Measurements from ENCODE around the gene GTF2A1. TPM values are rescaled to one million over a fixed set of nuclear protein-coding genes. Genes with fewer than 3 reads are reported as not detected.

GTF2A1 gene
- 10 to 100 TPM; 17.2 to 31.5 TPM for total RNA-seq

GRCh38 chr14:81220830-81221578 lies at the start of gene GTF2A1:
GTF2A1 (minus strand) TSS chr14:81220959; CDS start chr14:81220518, 441 bp downstream.
- H3K27me3 Mint-ChIP-seq, result no peaks in the 10 kb centered on the region
- ATAC-seq (peak; percentile 88 to 91), DNase-seq (ENCODE audit: low spot score) (peak; percentile 96)
- peak within 1 kb of the TSS; percentile 95 to 98 for H3K27ac Mint-ChIP-seq
- no peaks in the 10 kb centered on the region for H3K9me3 Mint-ChIP-seq
- H3K36me3 Mint-ChIP-seq, result peaks cover 5% of the 10 kb centered on the region
- H3K4me1 Mint-ChIP-seq (ENCODE audit: low read depth in 2 of 2), result peaks cover 22 to 29% of the 10 kb centered on the region in 2 donors
- H3K4me3 Mint-ChIP-seq, result peak within 1 kb of the TSS; percentile 98

- no peaks in the 10 kb centered on the region for H3K4me1 Mint-ChIP-seq (ENCODE audit: low read depth in 2 of 2)
- H3K27ac Mint-ChIP-seq, result no peak overlapping the region
- H3K27me3 Mint-ChIP-seq, result peaks cover 19 to 36% of the 10 kb centered on the region in 2 donors
- ATAC-seq (no peak), DNase-seq (ENCODE audit: low spot score) (no peak)
- H3K36me3 Mint-ChIP-seq, result no peaks in the 10 kb centered on the region
- H3K9me3 Mint-ChIP-seq, result no peaks in the 10 kb centered on the region
- no peak overlapping the region for H3K4me3 Mint-ChIP-seq
Measured at GRCh38 chr14:81269979-81270375, 49.2 kb upstream of the GTF2A1 start.

DNA sequence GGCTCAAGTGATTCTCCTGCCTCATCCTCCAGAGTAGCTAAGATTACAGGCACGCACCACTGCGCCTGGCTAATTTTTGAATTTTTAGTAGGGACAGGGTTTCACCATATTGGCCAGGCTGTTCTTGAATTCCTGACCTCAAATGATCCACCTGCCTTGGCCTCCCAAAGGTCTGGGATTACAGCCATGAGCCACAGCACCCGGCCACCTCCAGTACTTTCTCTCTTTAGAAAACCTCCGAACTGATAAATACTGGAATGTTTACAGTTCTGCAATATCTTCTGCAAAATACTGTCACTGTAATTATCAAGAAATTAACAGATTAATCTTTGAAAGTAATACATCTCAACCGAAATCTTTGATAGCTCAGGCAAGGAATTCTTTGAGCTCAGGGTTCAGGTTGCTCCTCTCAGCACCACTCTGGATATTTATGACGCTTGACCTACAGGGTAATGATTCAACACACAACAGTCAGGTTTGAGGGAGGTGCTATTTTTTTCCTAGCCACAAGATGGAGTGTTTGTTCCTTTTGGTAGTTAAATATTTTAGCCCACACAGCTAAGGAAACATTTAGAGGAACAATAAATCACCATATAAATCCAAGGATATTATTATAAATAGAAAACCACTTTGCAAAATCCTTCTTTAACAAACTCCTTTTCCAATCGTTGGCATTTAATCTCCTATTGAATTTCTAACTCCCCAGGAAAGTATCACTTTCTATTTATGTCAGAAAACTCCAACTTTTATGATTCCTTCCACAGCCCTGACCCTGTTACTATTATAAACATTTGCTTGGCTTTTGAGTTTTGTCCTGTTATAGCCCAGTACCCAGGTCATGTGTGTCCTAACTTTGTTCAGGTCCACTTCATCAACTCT lies 48.6 kb upstream of the GTF2A1 start:
- Mint-ChIP-seq H3K36me3 (no peaks in the 10 kb centered on the region), H3K27me3 (peaks cover 19 to 36% of the 10 kb centered on the region in 2 donors), H3K4me3 (no peak overlapping the region), H3K4me1 (ENCODE audit: low read depth in 2 of 2) (no peaks in the 10 kb centered on the region), H3K9me3 (no peaks in the 10 kb centered on the region), H3K27ac (no peak overlapping the region)
- no peak for DNase-seq (ENCODE audit: low spot score)
- ATAC-seq, result peak in 1 of 2 donors; percentile 54

DNA sequence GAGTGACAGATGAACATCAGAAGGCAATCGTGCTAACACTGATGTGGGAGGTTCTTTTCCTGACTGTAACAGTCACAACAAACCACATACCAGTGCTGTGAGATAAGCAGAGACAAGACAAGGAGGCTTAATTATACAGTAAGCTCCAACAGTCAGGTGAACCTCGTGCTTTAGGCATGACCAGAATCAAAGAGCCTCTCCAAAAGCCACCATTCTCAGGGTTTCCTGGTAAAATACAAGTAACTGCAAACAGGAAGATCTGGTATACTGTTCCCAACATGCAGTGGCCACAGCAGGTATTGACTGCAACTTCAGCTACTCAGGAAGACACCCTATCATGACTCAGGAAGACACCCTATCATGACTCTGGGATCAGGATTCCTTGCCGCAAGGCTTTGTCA lies 47.3 kb upstream of the GTF2A1 start:
- Mint-ChIP-seq H3K36me3 (no peaks in the 10 kb centered on the region), H3K4me3 (no peak overlapping the region), H3K27ac (no peak overlapping the region), H3K4me1 (ENCODE audit: low read depth in 2 of 2) (no peaks in the 10 kb centered on the region), H3K9me3 (no peaks in the 10 kb centered on the region), H3K27me3 (peaks cover 22 to 41% of the 10 kb centered on the region in 2 donors)
- no peak for DNase-seq (ENCODE audit: low spot score)
- ATAC-seq, result no peak

GRCh38 chr14:81265636-81266169 lies 44.9 kb upstream of the GTF2A1 start:
- Mint-ChIP-seq H3K4me3 (no peak overlapping the region), H3K27me3 (peaks cover 26 to 60% of the 10 kb centered on the region in 2 donors), H3K27ac (no peak overlapping the region), H3K36me3 (no peaks in the 10 kb centered on the region), H3K4me1 (ENCODE audit: low read depth in 2 of 2) (no peaks in the 10 kb centered on the region), H3K9me3 (no peaks in the 10 kb centered on the region)
- ATAC-seq (no peak), DNase-seq (ENCODE audit: low spot score) (no peak)

DNA sequence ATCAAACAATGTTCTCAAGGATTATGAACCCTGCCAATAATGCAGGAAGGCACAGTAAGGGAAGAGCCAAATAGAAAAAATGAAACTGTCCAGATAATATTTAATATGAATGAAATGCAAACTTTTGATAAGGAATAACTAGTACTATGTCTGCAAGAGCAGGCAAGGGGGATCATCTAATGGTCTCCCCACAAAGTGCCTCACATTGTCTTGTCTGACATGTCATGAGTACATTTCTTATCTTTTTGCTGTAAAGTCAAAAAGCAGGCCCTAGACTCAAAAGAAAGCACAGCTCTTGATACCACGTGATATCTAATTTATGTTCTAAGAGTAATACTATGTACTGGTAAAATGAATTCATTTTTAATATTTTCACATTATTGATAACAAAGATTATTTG lies 43.9 kb upstream of the GTF2A1 start:
- DNase-seq (ENCODE audit: low spot score) (no peak), ATAC-seq (no peak)
- Mint-ChIP-seq H3K36me3 (no peaks in the 10 kb centered on the region), H3K4me3 (no peak overlapping the region), H3K4me1 (ENCODE audit: low read depth in 2 of 2) (no peaks in the 10 kb centered on the region), H3K27me3 (peaks cover 26 to 59% of the 10 kb centered on the region in 2 donors), H3K27ac (no peak overlapping the region), H3K9me3 (no peaks in the 10 kb centered on the region)

DNA sequence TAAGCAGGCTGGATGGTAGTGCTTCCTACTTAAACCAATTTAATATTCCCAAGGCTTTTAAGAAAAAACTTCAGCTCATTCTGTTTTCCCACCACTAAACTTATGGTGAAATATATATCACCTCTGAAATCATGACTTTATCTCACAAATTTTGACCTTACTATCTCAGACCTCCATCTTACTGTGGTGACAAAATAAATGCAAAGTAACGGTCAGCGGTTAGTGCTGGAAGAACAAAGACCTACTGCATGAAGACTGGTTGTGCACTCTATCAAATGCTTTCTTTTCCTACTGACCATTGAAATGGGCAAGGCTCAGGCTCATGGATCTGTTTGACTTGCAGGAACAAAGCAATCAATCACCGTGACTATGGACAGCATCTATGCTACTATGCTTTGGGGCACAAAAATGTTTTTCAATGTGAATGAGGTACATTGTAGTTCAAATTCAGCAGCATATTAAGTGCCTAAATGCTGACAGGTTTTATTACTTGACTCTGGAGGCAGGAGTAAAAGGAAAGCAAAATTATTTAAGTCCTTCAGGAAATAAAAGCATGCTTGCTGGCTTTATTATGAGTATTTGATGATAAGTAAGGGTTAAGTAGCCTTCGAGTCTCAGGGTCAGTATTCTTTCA lies 43.1 kb upstream of the GTF2A1 start:
- H3K4me1 Mint-ChIP-seq (ENCODE audit: low read depth in 2 of 2), result no peaks in the 10 kb centered on the region
- DNase-seq (ENCODE audit: low spot score), result no peak
- no peaks in the 10 kb centered on the region for H3K9me3 Mint-ChIP-seq
- peak in 1 of 2 donors; percentile 33 for ATAC-seq
- no peak overlapping the region for H3K27ac Mint-ChIP-seq
- no peaks in the 10 kb centered on the region for H3K36me3 Mint-ChIP-seq
- H3K27me3 Mint-ChIP-seq, result peaks cover 27 to 52% of the 10 kb centered on the region in 2 donors
- no peak overlapping the region for H3K4me3 Mint-ChIP-seq

GRCh38 chr14:81261176-81261575 lies 40.4 kb upstream of the GTF2A1 start:
- Mint-ChIP-seq H3K4me3 (no peak overlapping the region), H3K27me3 (peaks cover 15 to 26% of the 10 kb centered on the region in 2 donors)

DNA sequence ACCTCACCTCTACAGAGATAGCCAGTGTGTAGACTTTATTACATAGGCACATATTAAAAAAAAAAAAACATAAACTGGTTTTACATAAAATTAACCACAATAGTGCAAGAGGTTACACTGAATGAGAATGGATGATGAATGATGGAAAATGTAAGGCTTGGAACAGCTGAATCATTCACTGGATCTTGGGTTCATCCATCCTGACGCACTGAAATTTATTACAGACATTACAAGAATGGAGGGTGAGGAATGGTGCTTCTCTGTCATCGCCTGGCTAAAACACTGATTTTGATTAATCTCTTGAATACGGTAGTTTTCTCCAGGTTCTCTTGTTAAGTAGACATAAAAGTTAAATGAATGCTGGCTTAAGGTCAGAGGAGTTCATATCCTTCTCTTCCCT lies 40.0 kb upstream of the GTF2A1 start:
- H3K4me1 Mint-ChIP-seq (ENCODE audit: low read depth in 2 of 2), result no peaks in the 10 kb centered on the region
- H3K27ac Mint-ChIP-seq, result no peak overlapping the region
- H3K36me3 Mint-ChIP-seq, result no peaks in the 10 kb centered on the region
- DNase-seq (ENCODE audit: low spot score) (no peak), ATAC-seq (no peak)
- H3K4me3 Mint-ChIP-seq, result no peak overlapping the region
- peaks cover 14 to 23% of the 10 kb centered on the region in 2 donors for H3K27me3 Mint-ChIP-seq
- H3K9me3 Mint-ChIP-seq, result no peaks in the 10 kb centered on the region

More at GRCh38 chr14:81261176-81261575, 40.4 kb upstream of the GTF2A1 start:
- Mint-ChIP-seq H3K9me3 (no peaks in the 10 kb centered on the region), H3K36me3 (no peaks in the 10 kb centered on the region), H3K27ac (no peak overlapping the region), H3K4me1 (ENCODE audit: low read depth in 2 of 2) (no peaks in the 10 kb centered on the region)
- ATAC-seq (no peak), DNase-seq (ENCODE audit: low spot score) (no peak)

GRCh38 chr14:81256289-81256960 lies 35.7 kb upstream of the GTF2A1 start:
- Mint-ChIP-seq H3K4me3 (no peak overlapping the region), H3K4me1 (ENCODE audit: low read depth in 2 of 2) (no peaks in the 10 kb centered on the region), H3K9me3 (no peaks in the 10 kb centered on the region), H3K27ac (no peak overlapping the region), H3K27me3 (peaks cover 12 to 14% of the 10 kb centered on the region in 2 donors), H3K36me3 (no peaks in the 10 kb centered on the region)
- DNase-seq (ENCODE audit: low spot score) (no peak), ATAC-seq (no peak)

DNA sequence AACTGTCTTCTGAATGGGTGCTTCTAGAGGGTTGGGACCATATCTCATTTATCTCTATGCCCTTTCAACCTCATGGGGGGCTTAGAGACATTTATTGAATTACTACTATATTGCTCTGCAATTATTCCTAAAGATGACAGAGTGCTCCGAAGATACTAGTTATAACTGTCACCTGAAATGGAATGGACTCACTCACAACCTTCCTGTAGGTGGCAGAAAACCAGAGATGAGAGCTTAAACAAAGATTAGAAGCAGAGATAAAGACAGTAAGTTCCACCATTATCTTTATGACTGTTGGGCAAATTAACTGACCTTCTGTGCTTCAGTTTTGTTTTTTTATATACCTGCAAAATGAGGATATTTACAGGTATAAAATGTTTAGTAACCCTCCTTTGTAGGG lies 31.5 kb upstream of the GTF2A1 start:
- DNase-seq (ENCODE audit: low spot score) (no peak), ATAC-seq (no peak)
- peaks cover 6% of the 10 kb centered on the region in 2 donors for H3K27me3 Mint-ChIP-seq
- no peaks in the 10 kb centered on the region for H3K9me3 Mint-ChIP-seq
- H3K4me1 Mint-ChIP-seq (ENCODE audit: low read depth in 2 of 2), result no peaks in the 10 kb centered on the region
- no peak overlapping the region for H3K4me3 Mint-ChIP-seq
- no peak overlapping the region for H3K27ac Mint-ChIP-seq
- no peaks in the 10 kb centered on the region for H3K36me3 Mint-ChIP-seq

DNA sequence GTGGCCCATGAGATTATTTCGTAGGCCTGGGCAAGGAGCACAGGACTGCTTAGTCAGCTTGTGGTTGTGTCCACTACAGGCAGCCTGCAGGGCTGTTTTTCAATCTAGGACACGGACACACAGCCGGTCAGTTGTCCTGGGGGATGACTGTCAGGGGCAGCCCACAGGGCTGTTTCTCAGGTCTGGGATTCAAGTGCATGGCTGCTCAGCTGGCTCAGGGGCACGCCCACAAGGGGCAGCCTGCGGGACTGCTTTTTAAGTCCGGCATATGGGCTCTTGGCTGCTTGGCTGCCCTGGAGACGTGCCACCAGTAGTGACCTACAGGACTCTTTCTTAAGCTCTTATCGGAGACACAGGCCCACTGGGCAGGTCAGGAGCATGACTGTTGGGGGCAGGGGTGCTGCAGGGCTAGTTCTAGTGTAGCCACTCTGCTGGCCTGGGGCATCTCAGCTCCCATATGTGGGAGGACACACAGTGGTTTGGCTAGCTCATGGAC lies 26.6 kb upstream of the GTF2A1 start:
- no peaks in the 10 kb centered on the region for H3K4me1 Mint-ChIP-seq (ENCODE audit: low read depth in 2 of 2)
- H3K27ac Mint-ChIP-seq, result no peak overlapping the region
- DNase-seq (ENCODE audit: low spot score) (no peak), ATAC-seq (peak; percentile 28 to 33)
- peaks cover 10% of the 10 kb centered on the region for H3K36me3 Mint-ChIP-seq
- H3K4me3 Mint-ChIP-seq, result no peak overlapping the region
- H3K9me3 Mint-ChIP-seq, result peaks cover 8% of the 10 kb centered on the region
- peaks cover 9 to 15% of the 10 kb centered on the region in 2 donors for H3K27me3 Mint-ChIP-seq

Measured in natural killer cell treated with Interleukin-12 subunit alpha and Interleukin-12 subunit beta and Interleukin-15 and Interleukin-18, amount 100 ng/mL, for 72 hours (primary cell).